RPMI7951 (cell line): ENCODE data around the gene RNF130. TPM values are rescaled to one million over a fixed set of nuclear protein-coding genes. Genes with fewer than 3 reads are reported as not detected.
A peak's percentile ranks its signal among the peaks of the same experiment; 100 is the strongest.

Experiments
- DNase-seq: peaks from one replicate; pipeline ENCODE4 v3.0.0-alpha.2; 2012; ENCODE audit warnings: low read depth
- total RNA-seq: library from RNA; depleted of rRNA; stranded (reverse); fragments of >200 nt; shearing (Covaris generic); gene quantifications from 2 replicates; pipeline ENCODE4 v1.2.3, GENCODE V29; 2014; rRNA removed

RNF130 gene
- total RNA-seq = 27.1 and 38.4 TPM in 2 replicates

GRCh38 chr5:180071531-180072255 lies at the start of gene RNF130:
Gene RNF130, minus strand, starts transcription at chr5:180071759. Its CDS starts 57 bp downstream, at chr5:180071702.
- DNase-seq = peak; percentile 85

- DNase-seq = no peak
Observed at GRCh38 chr5:180120237-180121101, 48.9 kb upstream of the RNF130 start.

DNA sequence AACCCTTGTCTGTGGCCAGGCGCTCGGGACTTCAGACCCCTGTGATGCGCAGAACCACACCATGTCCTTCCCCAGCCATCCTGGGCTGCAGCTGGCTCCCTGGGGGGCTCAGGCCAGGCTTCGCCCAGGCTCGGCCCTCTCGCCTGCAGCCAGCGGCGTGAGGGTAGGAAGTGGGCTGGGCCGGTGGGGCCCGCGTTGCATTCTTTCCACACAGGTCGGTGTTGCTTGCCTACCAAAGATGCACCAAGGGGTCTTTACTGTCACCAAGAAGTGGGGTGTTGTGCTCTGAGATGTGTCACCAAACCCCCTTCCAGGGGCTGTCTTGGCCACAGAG lies 48.3 kb upstream of the RNF130 start:
- no peak for DNase-seq

- no peak for DNase-seq
Observed at GRCh38 chr5:180119031-180119902, 47.7 kb upstream of the RNF130 start.

- DNase-seq = no peak
Observed at GRCh38 chr5:180118391-180118791, 46.8 kb upstream of the RNF130 start.

DNA sequence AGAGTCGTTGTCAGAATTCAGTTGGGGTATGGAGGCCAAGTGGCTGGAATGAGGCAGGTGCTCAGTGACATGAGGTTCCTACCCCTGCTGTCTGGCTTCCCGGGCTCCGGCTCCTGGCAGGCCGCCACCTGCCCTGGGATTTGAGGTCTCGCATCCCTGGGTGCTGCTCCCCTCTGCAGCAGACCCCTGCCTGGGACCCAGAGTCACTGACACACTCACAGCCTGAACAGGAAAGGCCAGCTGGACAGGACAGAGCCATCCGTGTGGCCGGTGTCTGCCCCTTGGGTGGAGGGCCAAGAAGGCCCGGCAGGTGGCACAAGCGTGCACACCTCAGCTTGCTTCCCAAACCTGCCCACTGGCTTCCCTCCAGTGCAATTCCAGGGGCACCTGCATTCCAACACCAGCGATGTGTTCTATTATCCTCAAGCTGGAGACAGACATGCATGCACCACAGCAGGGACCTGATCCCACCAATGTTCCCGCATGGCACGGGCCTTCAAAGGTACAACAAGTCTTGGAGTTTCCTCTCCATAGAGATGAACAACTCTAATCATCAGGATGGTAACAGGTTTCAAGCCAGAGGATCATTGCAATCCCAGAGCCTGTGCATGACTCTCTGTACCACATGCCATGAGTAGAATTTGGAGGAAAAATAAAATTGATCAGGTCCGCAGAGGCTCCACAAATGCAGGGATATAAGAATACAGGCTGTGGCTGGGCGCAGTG lies 45.6 kb upstream of the RNF130 start:
- no peak for DNase-seq

DNA sequence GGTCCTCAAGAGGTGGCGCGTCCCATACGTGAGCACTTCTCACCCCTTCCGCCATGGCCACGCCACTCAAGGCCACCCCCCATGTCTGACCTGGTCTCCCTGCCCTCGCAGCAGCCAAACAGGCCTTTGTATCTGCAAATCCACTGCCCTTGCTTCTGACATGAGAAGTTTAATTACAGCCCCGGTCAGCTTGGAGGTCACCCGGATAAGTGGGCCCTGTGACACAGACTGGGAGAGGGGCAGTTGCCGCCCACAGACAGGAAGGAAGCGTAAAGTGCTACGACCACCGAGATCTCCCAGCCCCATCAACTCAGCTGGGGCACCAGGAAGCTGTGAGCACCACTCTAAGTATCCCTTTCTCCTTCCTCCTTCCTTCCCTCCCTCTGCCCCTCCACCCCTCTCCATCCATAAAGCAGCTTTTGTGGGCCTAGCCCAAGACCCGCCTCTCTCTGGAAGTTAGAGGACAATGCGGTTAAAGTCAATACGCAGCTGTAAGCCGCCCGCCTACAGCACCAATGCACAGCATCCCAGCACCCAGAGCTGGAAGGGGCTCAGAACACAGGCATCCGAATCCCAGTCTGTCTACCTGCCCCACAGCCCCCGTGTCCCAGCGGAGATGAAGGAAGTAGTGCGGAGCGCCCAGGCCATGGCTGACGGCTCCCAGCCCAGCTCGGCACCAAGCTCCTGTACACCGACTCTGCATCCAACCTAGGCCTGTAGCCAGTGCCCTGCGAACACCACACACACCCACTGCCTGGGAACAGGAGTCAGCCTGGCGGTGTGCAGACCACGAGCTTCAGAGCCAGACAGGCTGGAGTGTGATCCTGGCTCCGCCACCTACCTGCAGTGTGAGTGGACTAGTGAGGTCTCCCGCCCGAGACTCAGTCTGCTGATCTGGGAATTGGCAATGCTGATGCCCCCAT lies 44.8 kb upstream of the RNF130 start:
- DNase-seq = no peak

DNA sequence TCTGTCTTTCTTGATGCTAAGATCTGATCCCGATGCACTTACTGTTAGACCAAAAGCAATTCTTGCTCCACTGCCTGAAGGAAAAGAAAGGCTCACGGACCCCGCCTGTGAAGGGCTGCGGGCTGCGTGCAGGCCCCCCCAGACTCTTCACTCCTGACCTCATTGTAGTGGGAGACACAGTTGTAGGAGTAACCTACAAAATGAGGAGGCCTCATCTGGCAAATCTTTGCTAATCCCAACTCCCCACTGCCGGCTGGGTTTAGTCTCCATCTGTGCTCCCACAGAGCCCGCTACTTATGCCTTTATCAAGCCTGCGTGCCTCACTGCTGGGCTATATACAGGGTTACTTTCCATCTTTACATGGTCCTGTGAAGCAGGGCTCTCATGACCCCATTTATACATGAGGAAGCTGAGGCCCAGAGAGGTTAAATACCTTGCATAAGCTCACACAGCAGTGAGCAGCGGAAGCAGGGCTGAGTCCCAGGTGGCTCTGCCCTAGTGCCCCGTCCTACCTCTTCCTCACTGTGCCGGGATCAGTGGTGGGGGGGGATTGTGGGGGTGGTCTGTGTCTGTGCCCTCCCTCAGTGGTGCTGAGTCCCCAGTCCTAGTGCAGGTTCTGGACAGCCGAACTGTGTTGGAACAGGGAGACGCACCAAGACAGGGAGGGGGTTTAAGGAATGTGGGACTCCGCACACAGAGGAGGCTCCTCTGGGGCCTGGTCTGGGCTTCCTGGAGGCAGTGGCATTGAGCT lies 43.9 kb upstream of the RNF130 start:
- DNase-seq = no peak

DNA sequence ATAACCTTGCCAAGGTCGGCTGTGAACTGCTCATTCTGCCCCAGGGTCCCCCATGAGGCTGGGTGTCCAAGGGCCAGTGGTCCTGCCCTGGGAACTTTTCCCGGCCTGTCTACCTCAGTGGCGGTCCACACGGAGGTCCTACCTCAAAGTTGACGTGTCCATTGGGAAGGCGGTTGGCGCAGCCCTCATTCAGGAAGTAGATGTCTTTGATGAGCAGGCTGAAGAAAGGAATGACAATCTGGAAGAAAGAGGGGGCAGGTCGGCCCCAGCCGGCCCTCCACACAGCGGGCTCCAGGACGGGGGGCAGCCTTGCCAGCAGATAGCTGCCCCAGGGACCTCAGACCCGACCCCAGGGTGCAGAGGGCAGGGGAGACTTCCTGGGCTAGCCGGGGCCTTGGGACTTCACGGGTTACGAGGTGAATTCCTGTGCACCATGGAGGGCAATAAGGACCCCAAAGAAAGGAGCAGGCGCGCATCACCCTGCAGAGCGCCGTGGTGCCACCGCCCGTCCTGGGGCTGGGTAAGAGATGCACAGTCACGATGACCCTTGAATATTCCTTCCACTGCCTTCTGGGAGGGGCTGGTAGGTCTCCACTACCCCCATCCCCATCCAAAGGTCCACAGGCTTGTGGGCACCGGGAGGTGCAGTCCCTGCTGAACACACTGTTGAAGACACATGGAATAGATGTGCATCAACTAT lies 42.9 kb upstream of the RNF130 start:
- DNase-seq = no peak

GRCh38 chr5:180113660-180114303 lies 42.2 kb upstream of the RNF130 start:
- DNase-seq = no peak

GRCh38 chr5:180112181-180112861 lies 40.8 kb upstream of the RNF130 start:
- no peak for DNase-seq

DNA sequence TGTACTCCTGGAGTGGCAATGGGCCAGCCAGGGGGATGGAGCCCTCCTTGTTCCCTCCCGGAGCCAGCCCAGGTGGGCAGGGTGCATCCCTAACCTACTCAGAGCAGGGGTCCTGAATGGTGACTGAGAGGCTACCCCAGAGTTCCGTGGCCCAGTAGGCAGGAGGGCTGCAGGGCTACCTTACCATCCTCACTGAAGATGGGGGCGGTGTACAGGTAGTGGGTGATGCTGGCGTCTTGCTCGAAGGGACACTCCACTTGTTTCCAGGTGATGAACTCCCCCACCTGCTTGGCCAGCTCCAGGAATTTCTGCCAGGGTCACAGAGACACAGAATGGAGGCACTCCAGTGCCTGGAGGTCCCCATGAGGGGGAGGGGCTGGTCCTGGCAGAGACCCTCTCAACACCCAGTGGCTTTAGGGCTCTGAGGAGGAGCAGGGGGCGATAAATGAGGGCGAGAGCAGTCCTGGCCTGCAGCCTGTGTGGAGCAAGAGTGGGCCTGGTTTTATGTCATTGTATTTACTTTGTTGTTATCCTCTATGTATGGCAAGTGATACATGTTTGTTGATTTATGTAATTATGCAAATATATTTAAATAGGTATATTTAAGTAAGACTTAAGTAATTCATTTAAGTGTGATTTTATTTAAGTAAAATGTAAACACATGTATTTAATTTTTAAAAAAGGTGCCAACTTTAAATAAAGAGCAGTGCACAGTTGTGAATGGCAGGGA lies 39.9 kb upstream of the RNF130 start:
- no peak for DNase-seq

DNA sequence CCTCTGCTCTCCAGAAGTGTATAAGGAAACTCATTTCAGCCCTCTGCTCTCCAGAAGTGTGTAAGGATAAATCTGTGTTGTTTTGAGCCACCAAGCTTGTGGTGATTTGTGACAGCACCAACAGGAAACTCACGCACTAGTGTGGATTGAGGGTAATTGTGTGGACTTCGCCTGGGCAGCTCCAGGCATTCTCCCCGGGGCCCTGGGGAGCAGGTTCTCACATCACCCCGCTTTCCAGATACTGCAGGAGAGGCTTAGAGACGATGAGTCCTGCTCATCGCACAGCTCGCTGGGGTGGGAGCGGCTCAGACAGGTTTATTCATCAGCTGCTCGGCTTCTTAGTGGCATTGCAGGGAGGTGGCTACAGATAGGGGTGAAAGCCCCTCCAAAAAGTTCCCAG lies 38.4 kb upstream of the RNF130 start:
- DNase-seq = no peak

DNA sequence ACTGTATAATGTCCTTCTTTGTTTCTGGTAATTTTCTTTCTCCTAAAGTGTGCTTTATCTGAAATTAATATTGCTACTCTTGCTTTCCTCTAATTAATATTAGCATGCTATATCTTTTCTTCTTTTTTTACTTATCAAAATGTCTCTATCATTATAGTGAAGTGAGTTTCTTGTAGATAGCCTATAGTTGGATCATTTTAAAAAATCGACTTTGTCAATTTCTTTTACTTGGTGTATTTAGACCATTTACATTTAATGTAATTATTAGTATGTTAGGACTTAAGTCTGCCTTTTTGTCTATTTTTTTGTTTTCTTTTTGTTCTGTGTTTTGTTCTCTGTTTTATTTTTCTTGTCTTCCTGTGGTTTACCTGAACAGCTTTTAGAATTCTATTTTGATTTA lies 35.4 kb upstream of the RNF130 start:
- DNase-seq = no peak

DNA sequence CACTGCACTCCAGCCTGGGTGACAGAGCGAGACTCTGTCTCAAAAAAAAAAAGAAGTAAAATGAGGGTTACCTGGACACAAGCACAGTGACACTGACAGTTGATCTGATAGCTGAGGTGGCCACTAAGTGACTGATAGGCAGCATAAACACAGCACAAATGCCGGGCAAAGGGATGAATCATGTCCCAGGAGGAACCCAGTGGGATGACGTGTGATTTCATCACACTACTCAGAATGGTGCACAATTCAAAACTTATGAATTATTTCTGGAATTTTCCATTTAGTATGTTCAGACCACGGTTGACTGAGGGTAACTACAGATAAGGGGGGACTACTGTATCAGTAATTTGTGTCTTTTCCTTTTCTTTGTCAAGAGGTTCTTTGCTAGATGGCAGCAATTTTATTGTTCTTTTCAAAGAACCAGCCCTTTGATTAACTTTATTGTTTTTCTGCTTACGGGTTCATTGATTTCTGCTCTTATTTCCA lies 34.3 kb upstream of the RNF130 start:
- no peak for DNase-seq

- no peak for DNase-seq
Observed at GRCh38 chr5:180104168-180104530, 32.6 kb upstream of the RNF130 start.
